ENCODE results near the gene MGAT5. TPM values are rescaled to one million over a fixed set of nuclear protein-coding genes. Genes with fewer than 3 reads are reported as not detected.

MGAT5 gene
- total RNA-seq, 1 donor from 2014 or later: 32.5 TPM

DNA sequence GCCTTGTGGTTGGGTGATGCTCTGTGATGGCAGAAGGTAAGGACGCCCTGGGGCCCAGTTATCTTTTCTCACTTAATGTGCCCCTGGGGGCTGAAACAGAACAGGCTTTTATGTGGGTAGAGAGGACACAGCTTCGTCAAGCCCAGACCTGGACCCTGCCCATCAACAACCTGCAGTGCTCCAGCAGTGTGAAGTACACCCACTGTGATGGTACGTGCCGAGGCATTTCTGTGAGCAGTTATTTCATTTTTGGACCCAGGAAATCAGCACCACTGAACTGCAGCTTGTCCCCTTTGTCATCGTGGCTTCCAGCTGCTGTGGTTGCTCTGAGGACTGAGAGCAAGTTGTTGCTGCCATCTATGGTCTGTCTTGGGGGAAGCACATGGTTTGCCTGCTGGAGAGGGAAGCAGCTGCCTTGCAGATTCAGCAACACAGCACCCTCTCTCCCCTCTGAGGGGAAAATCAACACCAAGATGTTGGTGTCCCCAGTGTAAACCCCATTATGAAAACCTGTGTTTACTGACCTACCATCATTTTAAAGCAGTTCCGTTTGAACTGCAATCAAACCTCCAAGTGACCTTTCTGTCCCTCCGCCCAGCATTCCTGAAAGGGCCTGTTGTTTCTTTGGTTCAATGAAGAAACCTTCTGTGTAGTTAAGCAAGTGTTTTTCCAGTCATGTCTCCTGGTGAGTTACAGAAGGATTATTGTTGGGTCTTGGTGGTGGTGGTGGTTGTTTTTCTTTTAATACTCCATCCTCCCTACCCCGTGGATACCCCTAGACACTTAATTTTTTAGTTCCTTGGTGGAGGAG lies 158.2 kb downstream of the MGAT5 start:
- Histone ChIP-seq H3K36me3 (ENCODE audit: control insufficient read depth, insufficient read depth, low read length) (no peaks in the 10 kb centered on the region), H3K4me3 (ENCODE audit: low read depth, low read length) (no peak overlapping the region), H3K27me3 (ENCODE audit: control insufficient read depth, insufficient read depth, low read length) (no peaks in the 10 kb centered on the region)
- no peak for DNase-seq (ENCODE audit: low read depth)
- TF ChIP-seq, protein P1, sequence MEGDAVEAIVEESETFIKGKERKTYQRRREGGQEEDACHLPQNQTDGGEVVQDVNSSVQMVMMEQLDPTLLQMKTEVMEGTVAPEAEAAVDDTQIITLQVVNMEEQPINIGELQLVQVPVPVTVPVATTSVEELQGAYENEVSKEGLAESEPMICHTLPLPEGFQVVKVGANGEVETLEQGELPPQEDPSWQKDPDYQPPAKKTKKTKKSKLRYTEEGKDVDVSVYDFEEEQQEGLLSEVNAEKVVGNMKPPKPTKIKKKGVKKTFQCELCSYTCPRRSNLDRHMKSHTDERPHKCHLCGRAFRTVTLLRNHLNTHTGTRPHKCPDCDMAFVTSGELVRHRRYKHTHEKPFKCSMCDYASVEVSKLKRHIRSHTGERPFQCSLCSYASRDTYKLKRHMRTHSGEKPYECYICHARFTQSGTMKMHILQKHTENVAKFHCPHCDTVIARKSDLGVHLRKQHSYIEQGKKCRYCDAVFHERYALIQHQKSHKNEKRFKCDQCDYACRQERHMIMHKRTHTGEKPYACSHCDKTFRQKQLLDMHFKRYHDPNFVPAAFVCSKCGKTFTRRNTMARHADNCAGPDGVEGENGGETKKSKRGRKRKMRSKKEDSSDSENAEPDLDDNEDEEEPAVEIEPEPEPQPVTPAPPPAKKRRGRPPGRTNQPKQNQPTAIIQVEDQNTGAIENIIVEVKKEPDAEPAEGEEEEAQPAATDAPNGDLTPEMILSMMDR (IDR thresholded peaks at IDR 0.05; ENCODE audit: insufficient read depth, low read length, poor library complexity, severe bottlenecking): peak; percentile 80

DNA sequence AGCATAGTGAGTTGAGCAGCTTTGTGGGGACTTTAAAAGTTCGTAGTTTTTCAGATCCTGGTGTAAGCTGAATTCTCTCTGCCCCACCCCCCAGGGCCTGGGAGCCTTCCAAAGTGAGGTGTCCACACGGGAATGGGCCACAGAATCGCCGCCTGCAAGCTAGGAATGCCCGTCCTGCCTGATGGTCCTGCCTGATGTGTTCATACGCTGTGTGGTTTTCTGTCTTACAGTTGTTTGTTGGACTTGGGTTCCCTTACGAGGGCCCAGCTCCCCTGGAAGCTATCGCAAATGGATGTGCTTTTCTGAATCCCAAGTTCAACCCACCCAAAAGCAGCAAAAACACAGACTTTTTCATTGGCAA lies 158.7 kb downstream of the MGAT5 start:
- no peak for DNase-seq (ENCODE audit: low read depth)
- H3K27me3 ChIP-seq (ENCODE audit: control insufficient read depth, insufficient read depth, low read length): no peaks in the 10 kb centered on the region
- TF ChIP-seq, protein P1 (IDR thresholded peaks at IDR 0.05; ENCODE audit: insufficient read depth, low read length, poor library complexity, severe bottlenecking): no peak

DNA sequence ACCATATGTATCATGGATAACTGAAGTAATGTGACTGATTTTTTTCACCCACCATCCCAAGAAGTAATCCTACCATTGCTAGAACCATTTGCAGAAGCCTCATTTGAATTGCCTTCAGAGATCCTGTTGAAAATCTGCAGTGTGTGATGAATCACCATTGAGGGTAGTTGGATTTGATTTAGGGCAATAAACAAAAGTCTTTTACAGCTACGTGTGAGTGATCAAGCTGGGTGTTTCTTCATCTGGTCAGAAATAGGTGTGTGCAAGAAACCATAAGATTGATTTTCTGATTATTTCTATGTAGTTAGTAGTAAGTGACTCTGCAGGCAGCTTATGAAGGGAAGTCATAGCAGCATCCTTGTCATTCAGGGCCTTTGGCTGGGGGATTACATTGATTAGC lies 159.6 kb downstream of the MGAT5 start:
- Histone ChIP-seq H3K4me3 (ENCODE audit: low read depth, low read length) (no peak overlapping the region), H3K27me3 (ENCODE audit: control insufficient read depth, insufficient read depth, low read length) (no peaks in the 10 kb centered on the region), H3K36me3 (ENCODE audit: control insufficient read depth, insufficient read depth, low read length) (no peaks in the 10 kb centered on the region)
- DNase-seq (ENCODE audit: low read depth): no peak
- TF ChIP-seq, protein P1 (IDR thresholded peaks at IDR 0.05; ENCODE audit: insufficient read depth, low read length, poor library complexity, severe bottlenecking): no peak

More for the DNA sequence above, 158.7 kb downstream of the MGAT5 start:
- Histone ChIP-seq H3K36me3 (ENCODE audit: control insufficient read depth, insufficient read depth, low read length) (no peaks in the 10 kb centered on the region), H3K4me3 (ENCODE audit: low read depth, low read length) (no peak overlapping the region)

DNA sequence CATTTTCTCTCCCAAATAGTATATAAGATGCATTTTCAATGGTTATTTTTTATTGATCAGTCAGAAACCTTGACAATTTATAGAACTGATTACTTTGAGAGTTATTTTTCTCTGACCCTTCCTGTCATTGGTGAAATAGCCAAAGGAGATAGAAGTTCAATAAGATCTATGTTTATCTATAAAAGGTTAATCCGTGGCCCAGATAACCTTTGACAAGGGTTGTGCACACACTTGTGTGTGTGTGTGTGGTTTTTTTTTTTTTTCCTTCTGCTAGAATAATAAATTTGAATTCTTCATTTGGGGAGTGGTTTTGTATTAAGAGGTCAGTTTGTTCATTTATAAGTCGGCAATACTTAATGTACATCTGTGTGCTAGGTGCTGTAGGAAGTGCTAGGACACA lies 160.0 kb downstream of the MGAT5 start:
- H3K36me3 ChIP-seq (ENCODE audit: control insufficient read depth, insufficient read depth, low read length): no peaks in the 10 kb centered on the region
- TF ChIP-seq, protein P1 (IDR thresholded peaks at IDR 0.05; ENCODE audit: insufficient read depth, low read length, poor library complexity, severe bottlenecking): no peak
- DNase-seq (ENCODE audit: low read depth): no peak
- H3K27me3 ChIP-seq (ENCODE audit: control insufficient read depth, insufficient read depth, low read length): no peaks in the 10 kb centered on the region
- H3K4me3 ChIP-seq (ENCODE audit: low read depth, low read length): no peak overlapping the region

DNA sequence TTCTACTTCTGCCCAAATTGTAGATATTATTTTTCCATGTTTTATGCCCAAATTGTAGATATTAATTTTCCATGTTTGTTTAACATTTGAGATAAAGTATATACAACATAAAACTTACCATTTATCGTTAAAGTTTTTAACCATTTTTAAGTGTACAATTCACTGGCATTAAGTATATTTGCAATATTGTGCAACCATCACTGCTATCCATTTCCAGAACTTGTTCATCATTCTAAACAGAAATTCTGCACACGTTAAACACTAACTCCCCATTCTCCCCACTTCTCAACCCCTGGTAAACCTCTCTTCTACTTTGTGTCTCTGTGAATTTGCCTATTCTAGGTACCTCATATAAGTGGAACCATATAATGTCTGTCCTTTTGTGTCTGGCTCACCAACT lies 162.1 kb downstream of the MGAT5 start:
- no peaks in the 10 kb centered on the region for H3K27me3 ChIP-seq (ENCODE audit: control insufficient read depth, insufficient read depth, low read length)
- no peak overlapping the region for H3K4me3 ChIP-seq (ENCODE audit: low read depth, low read length)
- H3K36me3 ChIP-seq (ENCODE audit: control insufficient read depth, insufficient read depth, low read length): no peaks in the 10 kb centered on the region
- DNase-seq (ENCODE audit: low read depth): no peak
- TF ChIP-seq, protein P1 (IDR thresholded peaks at IDR 0.05; ENCODE audit: insufficient read depth, low read length, poor library complexity, severe bottlenecking): no peak

DNA sequence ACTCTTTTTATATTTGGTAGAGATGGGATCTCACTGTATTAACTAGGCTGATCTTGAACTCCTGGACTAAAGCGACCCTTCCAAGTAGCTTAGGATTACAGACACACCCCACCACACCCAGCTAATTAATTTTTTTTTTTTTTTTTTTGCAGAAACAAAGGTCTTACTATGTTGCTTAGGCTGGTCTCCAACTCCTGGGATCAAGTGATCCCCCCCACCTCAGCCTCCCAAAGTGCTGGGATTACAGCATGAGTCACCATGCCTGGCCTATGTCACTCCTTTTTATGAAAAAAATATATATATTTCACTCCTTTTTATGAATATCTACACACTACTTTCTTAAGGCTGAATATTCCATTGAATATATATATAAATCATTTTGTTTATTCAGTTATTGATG lies 162.8 kb downstream of the MGAT5 start:
- H3K36me3 ChIP-seq (ENCODE audit: control insufficient read depth, insufficient read depth, low read length): no peaks in the 10 kb centered on the region
- H3K4me3 ChIP-seq (ENCODE audit: low read depth, low read length): no peak overlapping the region
- no peak for DNase-seq (ENCODE audit: low read depth)
- no peaks in the 10 kb centered on the region for H3K27me3 ChIP-seq (ENCODE audit: control insufficient read depth, insufficient read depth, low read length)
- TF ChIP-seq, protein P1 (IDR thresholded peaks at IDR 0.05; ENCODE audit: insufficient read depth, low read length, poor library complexity, severe bottlenecking): no peak

Data from kidney epithelial cell (primary cell).